ENCODE measurements around the gene DMRT1.
"Not testable (repeated sequence)": the region's sequence is repeated elsewhere in the genome, so short reads cannot be mapped to it uniquely, and the experiment has no call there.

The DMRT1 gene

DNA sequence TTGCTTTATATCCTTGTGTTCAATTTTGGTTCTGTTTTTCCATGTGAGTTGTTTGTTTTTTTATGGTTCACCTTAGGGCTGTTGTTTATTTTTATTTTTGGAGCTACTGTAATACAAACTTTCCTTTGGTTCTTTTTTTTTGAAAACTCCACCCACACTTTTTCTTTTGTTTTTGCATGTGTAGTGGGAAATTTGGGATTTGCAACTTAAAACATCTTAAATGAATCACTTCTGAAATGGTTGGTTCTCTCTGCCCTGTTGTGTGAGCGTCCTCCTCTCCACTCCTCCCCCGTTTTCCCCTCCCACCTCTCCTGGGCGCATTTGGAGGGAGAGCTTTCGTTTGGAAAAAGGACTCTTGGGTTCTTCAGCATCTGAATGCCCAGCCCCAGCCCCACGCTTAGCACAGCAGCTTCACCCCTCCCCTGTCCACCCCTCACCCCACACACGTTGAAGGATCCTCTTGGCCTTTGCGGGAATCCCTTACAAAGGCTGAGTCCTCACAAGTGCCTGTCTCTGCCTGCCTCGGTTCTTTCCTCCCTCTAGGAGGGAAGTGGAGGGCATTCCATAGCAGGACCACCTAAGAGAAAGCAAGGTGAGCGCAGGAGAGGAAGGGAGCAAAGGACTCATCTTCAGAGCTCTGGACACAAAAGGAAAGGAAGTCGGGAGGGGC, 67.2 kb downstream of the DMRT1 start:
- TF ChIP-seq, protein P1, sequence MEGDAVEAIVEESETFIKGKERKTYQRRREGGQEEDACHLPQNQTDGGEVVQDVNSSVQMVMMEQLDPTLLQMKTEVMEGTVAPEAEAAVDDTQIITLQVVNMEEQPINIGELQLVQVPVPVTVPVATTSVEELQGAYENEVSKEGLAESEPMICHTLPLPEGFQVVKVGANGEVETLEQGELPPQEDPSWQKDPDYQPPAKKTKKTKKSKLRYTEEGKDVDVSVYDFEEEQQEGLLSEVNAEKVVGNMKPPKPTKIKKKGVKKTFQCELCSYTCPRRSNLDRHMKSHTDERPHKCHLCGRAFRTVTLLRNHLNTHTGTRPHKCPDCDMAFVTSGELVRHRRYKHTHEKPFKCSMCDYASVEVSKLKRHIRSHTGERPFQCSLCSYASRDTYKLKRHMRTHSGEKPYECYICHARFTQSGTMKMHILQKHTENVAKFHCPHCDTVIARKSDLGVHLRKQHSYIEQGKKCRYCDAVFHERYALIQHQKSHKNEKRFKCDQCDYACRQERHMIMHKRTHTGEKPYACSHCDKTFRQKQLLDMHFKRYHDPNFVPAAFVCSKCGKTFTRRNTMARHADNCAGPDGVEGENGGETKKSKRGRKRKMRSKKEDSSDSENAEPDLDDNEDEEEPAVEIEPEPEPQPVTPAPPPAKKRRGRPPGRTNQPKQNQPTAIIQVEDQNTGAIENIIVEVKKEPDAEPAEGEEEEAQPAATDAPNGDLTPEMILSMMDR (IDR thresholded peaks at IDR 0.05; ENCODE audit: low read depth, low read length) = no peak
- DNase-seq (ENCODE audit: extremely low read depth, low read depth) = no peak

DNA sequence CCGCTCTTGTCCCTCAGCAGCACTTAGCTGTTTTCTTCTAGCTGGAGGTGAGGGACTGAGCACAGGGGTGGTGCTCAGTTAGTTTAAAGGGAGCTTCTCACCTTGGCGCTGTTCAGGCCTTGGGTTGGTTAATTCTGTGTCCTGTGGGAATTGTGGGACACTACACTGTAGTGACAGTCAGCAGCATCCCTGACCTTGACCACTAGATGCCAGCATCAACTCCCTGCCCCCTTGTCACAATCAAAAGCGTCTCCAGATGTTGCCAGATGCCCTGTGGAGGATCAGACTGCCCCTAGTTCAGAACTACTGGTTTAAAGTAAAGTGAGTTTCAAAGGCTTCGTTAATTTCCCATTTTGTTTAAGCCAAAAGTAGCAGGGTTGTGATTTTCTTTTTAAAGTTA, 69.5 kb downstream of the DMRT1 start:
- TF ChIP-seq, protein P1 (IDR thresholded peaks at IDR 0.05; ENCODE audit: low read depth, low read length) = no peak
- DNase-seq (ENCODE audit: extremely low read depth, low read depth) = no peak

DNA sequence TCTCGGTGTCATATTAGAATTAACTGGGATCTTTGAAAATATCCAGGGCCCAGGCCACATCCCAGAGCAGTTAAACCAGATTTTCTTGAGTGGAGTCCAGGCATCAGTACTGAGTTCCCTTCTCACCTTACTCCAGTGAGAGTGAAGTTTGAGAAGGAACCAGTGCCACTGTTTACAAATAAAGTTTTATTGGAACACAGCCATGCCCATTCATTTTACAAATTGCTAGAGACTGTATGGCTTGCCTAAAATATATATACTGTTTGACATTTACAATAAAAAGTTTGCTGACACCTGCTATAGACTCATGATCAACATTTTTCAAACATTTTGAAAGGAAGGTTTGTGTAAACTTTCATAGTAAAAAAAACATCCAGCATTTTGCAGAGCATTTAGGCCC, 71.3 kb downstream of the DMRT1 start:
- no peak for DNase-seq (ENCODE audit: extremely low read depth, low read depth)
- TF ChIP-seq, protein P1 (IDR thresholded peaks at IDR 0.05; ENCODE audit: low read depth, low read length) = no peak

DNA sequence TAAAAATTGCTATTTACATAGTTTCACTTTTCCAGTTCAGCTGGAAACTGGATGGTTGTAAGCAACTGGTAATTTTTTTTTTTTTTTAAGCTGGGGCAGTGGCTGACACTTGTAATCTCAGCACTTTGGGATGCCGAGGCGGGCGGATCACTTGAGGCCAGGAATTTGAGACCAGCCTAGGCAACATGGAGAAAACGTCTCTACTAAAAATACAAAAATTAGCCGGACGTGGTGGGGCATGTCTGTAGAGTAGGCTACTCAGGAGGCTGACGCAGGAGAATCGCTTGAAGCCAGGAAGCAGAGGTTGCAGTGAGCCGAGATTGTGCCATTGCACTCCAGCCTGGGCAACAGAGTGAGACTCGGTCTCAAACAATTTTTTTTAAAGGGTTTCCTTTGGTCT, 72.0 kb downstream of the DMRT1 start:
- not testable (repeated sequence) for DNase-seq (ENCODE audit: extremely low read depth, low read depth)

DNA sequence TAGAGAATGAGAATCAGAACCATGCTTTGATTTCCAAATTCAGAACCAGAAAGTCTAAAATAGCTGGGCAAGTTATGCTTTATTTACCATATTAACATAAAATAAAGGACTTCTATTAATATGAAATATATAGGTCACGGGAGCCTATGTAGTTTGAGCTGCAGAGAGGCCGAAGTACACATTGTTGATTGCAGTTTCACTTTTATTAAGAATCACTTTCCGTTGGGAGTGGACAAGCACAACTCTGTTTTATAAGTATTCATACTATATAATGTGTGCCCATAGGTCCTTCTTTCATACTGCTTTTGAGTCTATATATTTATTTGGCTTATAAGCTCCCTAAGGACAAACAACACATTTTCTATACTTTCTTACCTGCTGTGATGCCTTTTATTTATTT, 76.2 kb downstream of the DMRT1 start:
- TF ChIP-seq, protein P1 (IDR thresholded peaks at IDR 0.05; ENCODE audit: low read depth, low read length) = no peak
- DNase-seq (ENCODE audit: extremely low read depth, low read depth) = no peak

DNA sequence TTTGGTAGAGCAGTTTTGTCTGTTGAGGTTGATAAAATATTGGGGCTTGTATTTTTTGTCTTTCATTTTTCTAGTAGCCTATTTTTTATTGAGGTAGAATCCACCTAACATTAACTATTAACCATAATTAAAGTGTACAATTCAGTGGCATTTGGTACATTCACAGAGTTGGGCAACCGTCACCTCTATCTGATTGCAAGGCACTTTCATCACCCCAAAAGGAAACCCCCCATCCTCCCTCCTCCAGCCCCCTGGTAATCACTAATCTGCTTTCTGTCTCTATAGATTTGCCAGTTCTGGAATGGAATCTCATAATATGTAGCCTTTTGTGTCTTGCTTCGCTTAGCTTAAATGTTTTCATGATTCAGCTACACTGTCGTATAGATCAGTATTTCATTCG, 79.4 kb downstream of the DMRT1 start:
- DNase-seq (ENCODE audit: extremely low read depth, low read depth) = no peak
- TF ChIP-seq, protein P1 (IDR thresholded peaks at IDR 0.05; ENCODE audit: low read depth, low read length) = no peak

DNA sequence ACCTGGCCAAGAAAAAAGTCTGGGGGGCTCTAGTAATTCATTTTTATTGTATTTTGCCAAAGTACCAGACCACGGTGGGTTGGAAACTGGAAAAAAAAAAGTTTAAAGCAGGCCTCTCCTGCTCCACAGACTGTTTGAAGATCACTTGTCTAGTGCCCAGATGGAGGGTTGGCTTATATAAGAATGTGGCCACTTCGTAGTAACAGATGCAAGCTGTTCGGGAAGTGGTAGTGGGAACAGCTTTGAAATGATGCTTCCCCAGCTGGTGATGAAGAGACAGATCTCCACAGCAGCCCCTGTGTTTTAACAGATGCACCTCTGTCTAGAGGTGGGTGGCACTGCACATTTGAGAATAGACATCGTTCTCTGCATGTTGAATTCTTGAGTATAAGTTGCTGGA, 80.7 kb downstream of the DMRT1 start:
- TF ChIP-seq, protein P1 (IDR thresholded peaks at IDR 0.05; ENCODE audit: low read depth, low read length) = no peak
- DNase-seq (ENCODE audit: extremely low read depth, low read depth) = no peak

DNA sequence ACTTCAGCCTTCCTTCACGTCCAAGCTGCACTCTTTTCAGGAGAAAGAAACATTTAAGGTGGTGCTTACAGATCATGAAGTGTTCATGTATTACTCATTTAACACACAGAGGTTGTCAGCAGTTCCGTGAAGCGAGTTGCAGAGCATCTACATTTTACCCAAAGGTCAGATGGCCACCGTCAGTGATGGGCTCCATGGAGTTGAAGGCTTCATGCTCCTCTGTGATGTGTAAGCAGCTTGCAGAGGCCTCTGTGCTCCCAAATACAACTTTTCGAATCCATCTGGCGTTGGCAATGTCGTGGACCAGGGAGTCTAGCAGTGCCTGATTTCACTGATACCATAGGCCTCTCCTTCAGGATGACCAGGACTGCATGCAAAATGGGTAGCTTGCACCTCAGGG, 81.2 kb downstream of the DMRT1 start:
- TF ChIP-seq, protein P1 (IDR thresholded peaks at IDR 0.05; ENCODE audit: low read depth, low read length) = no peak
- no peak for DNase-seq (ENCODE audit: extremely low read depth, low read depth)
